ENCODE measurements around the gene RFPL2.

RFPL2 gene

GRCh38 chr22:32204856-32205722 is at the start of gene RFPL2:
RFPL2 (minus strand) TSS chr22:32205073; CDS start chr22:32202451, 2,622 bp downstream.
- H3K4me3 ChIP-seq (ENCODE audit: low read depth, low read length), result peak within 1 kb of the TSS; percentile 41

- H3K4me3 ChIP-seq (ENCODE audit: low read depth, low read length), result no peak overlapping the region
These were observed 44.4 kb upstream of the RFPL2 start for GRCh38 chr22:32249231-32249630.

- H3K4me3 ChIP-seq (ENCODE audit: low read depth, low read length), result no peak overlapping the region
These were observed 43.4 kb upstream of the RFPL2 start for GRCh38 chr22:32248276-32248675.

- no peak overlapping the region for H3K4me3 ChIP-seq (ENCODE audit: low read depth, low read length)
These were observed 41.3 kb upstream of the RFPL2 start for GRCh38 chr22:32246166-32246565.

- H3K4me3 ChIP-seq (ENCODE audit: low read depth, low read length), result no peak overlapping the region
These were observed 40.2 kb upstream of the RFPL2 start for GRCh38 chr22:32245042-32245441.

- no peak overlapping the region for H3K4me3 ChIP-seq (ENCODE audit: low read depth, low read length)
These were observed 39.7 kb upstream of the RFPL2 start for GRCh38 chr22:32244547-32244946.

- H3K4me3 ChIP-seq (ENCODE audit: low read depth, low read length), result no peak overlapping the region
These were observed 35.6 kb upstream of the RFPL2 start for GRCh38 chr22:32240461-32240860.

GRCh38 chr22:32237906-32238305 is 33.0 kb upstream of the RFPL2 start:
- H3K4me3 ChIP-seq (ENCODE audit: low read depth, low read length), result no peak overlapping the region

GRCh38 chr22:32236970-32237369 is 32.1 kb upstream of the RFPL2 start:
- H3K4me3 ChIP-seq (ENCODE audit: low read depth, low read length), result no peak overlapping the region

- H3K4me3 ChIP-seq (ENCODE audit: low read depth, low read length), result no peak overlapping the region
These were observed 28.2 kb upstream of the RFPL2 start for GRCh38 chr22:32233091-32233490.

GRCh38 chr22:32232191-32232830 is 27.4 kb upstream of the RFPL2 start:
- no peak overlapping the region for H3K4me3 ChIP-seq (ENCODE audit: low read depth, low read length)

- no peak overlapping the region for H3K4me3 ChIP-seq (ENCODE audit: low read depth, low read length)
These were observed 21.6 kb upstream of the RFPL2 start for GRCh38 chr22:32226326-32227104.

- H3K4me3 ChIP-seq (ENCODE audit: low read depth, low read length), result no peak overlapping the region
These were observed 18.1 kb upstream of the RFPL2 start for GRCh38 chr22:32222991-32223390.

GRCh38 chr22:32219026-32219425 is 14.2 kb upstream of the RFPL2 start:
- H3K4me3 ChIP-seq (ENCODE audit: low read depth, low read length), result no peak overlapping the region

GRCh38 chr22:32218470-32218869 is 13.6 kb upstream of the RFPL2 start:
- no peak overlapping the region for H3K4me3 ChIP-seq (ENCODE audit: low read depth, low read length)

GRCh38 chr22:32217465-32217864 is 12.6 kb upstream of the RFPL2 start:
- H3K4me3 ChIP-seq (ENCODE audit: low read depth, low read length), result no peak overlapping the region

GRCh38 chr22:32216911-32217310 is 12.0 kb upstream of the RFPL2 start:
- H3K4me3 ChIP-seq (ENCODE audit: low read depth, low read length), result no peak overlapping the region

GRCh38 chr22:32211011-32211410 is 6.1 kb upstream of the RFPL2 start:
- no peak overlapping the region for H3K4me3 ChIP-seq (ENCODE audit: low read depth, low read length)

- no peak overlapping the region for H3K4me3 ChIP-seq (ENCODE audit: low read depth, low read length)
These were observed 3.8 kb upstream of the RFPL2 start for GRCh38 chr22:32208681-32209080.

- no peak overlapping the region for H3K4me3 ChIP-seq (ENCODE audit: low read depth, low read length)
These were observed 3.2 kb upstream of the RFPL2 start for GRCh38 chr22:32207971-32208480.
